ENCODE results near the gene SETX.

SETX gene

DNA sequence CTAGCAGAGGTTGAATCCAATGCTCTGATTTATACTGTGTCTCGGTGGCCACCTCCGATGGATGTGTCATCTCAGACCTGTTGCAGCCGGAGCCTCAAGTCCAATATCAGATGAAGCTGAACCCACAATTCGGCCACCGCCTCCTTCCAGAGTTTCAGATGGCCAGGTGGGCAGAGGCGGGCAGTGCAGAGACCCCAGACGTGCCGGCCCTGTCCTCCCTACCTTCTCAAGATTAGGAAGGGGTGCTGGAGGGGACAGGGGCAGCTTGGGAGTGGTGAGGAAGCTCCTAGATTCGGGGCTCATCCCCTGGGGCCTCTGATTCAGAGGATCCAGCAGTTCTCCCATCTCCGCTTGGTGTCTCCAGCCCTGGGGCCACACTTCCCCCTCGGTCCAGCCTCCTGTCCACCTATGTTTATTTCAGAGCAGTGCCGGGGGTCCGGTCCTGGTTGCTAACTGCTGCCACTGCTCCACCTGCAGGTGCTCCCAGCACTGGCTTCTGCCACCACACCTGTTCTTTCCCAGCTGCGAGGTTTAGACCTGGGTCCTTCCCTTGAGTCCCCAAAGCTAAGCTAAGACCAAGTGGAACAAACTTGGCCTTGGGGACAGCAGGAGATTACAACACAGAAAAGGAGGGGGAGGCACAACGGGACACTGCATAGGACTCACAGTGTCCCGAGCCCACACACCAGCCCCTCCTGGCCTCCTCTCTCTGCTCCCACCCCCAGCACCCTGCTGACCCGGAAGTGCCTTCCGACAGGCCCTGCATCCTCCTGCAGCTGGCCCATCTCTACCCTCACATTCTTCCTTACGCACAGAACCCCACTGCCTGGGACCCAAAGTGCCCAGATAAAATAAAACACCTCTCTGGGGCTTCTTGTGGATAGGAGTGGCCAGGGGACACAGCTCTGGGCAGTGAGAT is 111.4 kb downstream of the SETX start:
- no peaks in the 10 kb centered on the region for H3K9me3 Mint-ChIP-seq
- H3K4me1 Mint-ChIP-seq (ENCODE audit: low read depth) = peaks cover 8% of the 10 kb centered on the region
- peaks cover 40% of the 10 kb centered on the region for H3K27me3 Mint-ChIP-seq (ENCODE audit: low read depth)
- no peaks in the 10 kb centered on the region for H3K36me3 Mint-ChIP-seq (ENCODE audit: low read depth)
- H3K27ac Mint-ChIP-seq = no peak overlapping the region
- peak overlapping the region; percentile 90 for H3K4me3 Mint-ChIP-seq

DNA sequence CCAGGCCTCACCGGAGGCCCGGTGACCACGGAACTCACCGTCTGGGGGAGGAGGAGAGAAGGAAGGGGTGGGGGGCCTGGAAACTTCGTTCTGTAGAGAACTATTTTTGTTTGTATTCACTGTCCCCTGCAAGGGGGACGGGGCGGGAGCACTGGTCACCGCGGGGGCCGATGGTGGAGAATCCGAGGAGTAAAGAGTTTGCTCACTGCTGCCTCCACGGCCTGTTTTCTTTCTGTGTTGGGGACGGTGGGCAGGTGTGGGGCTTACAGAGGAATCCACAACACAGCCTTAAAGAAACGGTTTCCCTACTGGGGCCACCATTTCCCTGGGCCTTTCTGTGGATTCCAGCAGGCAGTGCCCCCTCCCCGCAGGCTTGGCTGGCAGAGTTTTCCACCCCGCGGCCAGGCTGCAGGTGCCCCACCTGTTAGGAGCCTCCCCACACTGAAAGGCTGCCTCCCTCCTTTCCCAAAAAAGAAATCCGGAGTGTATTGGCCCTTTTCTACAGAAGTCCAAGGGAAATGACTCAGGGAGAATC is 112.1 kb downstream of the SETX start:
- Mint-ChIP-seq H3K36me3 (ENCODE audit: low read depth) (no peaks in the 10 kb centered on the region), H3K4me1 (ENCODE audit: low read depth) (peaks cover 8% of the 10 kb centered on the region), H3K27me3 (ENCODE audit: low read depth) (peaks cover 40% of the 10 kb centered on the region), H3K4me3 (peak overlapping the region; percentile 90), H3K27ac (peak overlapping the region; percentile 84), H3K9me3 (no peaks in the 10 kb centered on the region)

DNA sequence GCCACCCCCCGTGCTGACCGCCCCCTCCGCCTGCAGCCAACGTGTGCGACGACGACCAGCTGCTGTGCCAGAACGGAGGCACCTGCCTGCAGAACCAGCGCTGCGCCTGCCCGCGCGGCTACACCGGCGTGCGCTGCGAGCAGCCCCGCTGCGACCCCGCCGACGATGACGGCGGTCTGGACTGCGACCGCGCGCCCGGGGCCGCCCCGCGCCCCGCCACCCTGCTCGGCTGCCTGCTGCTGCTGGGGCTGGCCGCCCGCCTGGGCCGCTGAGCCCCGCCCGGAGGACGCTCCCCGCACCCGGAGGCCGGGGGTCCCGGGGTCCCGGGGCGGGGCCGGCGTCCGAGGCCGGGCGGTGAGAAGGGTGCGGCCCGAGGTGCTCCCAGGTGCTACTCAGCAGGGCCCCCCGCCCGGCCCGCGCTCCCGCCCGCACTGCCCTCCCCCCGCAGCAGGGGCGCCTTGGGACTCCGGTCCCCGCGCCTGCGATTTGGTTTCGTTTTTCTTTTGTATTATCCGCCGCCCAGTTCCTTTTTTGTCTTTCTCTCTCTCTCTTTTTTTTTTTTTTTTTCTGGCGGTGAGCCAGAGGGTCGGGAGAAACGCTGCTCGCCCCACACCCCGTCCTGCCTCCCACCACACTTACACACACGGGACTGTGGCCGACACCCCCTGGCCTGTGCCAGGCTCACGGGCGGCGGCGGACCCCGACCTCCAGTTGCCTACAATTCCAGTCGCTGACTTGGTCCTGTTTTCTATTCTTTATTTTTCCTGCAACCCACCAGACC is 112.8 kb downstream of the SETX start:
- no peaks in the 10 kb centered on the region for H3K9me3 Mint-ChIP-seq
- peaks cover 8% of the 10 kb centered on the region for H3K4me1 Mint-ChIP-seq (ENCODE audit: low read depth)
- peak overlapping the region; percentile 84 for H3K27ac Mint-ChIP-seq
- no peaks in the 10 kb centered on the region for H3K36me3 Mint-ChIP-seq (ENCODE audit: low read depth)
- H3K27me3 Mint-ChIP-seq (ENCODE audit: low read depth) = peaks cover 40% of the 10 kb centered on the region
- peak overlapping the region; percentile 90 for H3K4me3 Mint-ChIP-seq

DNA sequence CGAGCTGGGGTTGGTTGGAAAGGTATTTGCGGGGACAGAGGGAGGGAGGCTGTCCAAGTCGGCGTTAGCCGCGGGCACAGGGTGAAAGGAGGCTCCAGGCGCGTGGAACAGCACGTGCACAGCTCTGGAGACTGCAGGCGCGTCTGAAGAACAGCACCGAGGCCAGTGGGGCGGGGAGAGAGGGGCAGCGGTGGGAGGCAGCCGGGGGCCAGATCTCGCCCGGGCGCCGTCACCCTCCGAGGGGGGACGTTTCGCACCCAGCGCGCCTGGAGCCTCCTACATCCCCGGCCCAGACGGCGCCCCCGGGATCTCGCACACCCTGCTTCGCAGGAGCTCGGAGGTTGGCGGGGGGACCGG is 113.3 kb downstream of the SETX start:
- no peaks in the 10 kb centered on the region for H3K36me3 Mint-ChIP-seq (ENCODE audit: low read depth)
- no peaks in the 10 kb centered on the region for H3K9me3 Mint-ChIP-seq
- H3K27ac Mint-ChIP-seq = peak overlapping the region; percentile 92
- peaks cover 8% of the 10 kb centered on the region for H3K4me1 Mint-ChIP-seq (ENCODE audit: low read depth)
- H3K27me3 Mint-ChIP-seq (ENCODE audit: low read depth) = peaks cover 34% of the 10 kb centered on the region
- peak overlapping the region; percentile 95 for H3K4me3 Mint-ChIP-seq

DNA sequence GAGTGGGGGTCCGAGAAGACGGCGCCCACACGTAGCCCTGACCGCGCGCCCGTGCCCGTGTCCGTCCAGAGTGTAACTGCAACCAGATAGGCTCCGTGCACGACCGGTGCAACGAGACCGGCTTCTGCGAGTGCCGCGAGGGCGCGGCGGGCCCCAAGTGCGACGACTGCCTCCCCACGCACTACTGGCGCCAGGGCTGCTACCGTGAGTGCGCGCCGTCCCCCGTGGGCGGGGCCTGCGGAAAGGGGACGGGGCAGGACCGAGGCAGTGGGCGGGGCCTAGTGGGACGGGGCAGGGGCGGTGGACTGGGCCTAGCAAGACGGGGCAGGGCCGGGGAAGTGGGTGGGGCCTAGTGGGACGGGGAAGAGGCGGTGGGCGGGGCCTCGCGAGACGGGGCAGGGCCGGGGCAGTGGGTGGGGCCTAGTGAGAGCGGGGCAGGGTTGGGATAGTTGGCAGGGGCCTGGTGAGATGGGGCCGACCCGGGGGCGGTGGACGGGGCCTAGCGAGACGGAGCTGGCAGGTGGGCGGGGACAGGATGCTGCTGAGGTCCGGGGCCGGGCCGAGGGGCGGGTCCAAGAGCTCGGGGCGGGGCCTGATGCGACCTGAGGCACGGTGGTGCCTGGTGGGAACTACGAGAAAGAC is 113.8 kb downstream of the SETX start:
- H3K4me1 Mint-ChIP-seq (ENCODE audit: low read depth) = peaks cover 8% of the 10 kb centered on the region
- no peaks in the 10 kb centered on the region for H3K36me3 Mint-ChIP-seq (ENCODE audit: low read depth)
- peak overlapping the region; percentile 95 for H3K4me3 Mint-ChIP-seq
- H3K9me3 Mint-ChIP-seq = no peaks in the 10 kb centered on the region
- H3K27me3 Mint-ChIP-seq (ENCODE audit: low read depth) = peaks cover 30% of the 10 kb centered on the region
- peak overlapping the region; percentile 92 for H3K27ac Mint-ChIP-seq

DNA sequence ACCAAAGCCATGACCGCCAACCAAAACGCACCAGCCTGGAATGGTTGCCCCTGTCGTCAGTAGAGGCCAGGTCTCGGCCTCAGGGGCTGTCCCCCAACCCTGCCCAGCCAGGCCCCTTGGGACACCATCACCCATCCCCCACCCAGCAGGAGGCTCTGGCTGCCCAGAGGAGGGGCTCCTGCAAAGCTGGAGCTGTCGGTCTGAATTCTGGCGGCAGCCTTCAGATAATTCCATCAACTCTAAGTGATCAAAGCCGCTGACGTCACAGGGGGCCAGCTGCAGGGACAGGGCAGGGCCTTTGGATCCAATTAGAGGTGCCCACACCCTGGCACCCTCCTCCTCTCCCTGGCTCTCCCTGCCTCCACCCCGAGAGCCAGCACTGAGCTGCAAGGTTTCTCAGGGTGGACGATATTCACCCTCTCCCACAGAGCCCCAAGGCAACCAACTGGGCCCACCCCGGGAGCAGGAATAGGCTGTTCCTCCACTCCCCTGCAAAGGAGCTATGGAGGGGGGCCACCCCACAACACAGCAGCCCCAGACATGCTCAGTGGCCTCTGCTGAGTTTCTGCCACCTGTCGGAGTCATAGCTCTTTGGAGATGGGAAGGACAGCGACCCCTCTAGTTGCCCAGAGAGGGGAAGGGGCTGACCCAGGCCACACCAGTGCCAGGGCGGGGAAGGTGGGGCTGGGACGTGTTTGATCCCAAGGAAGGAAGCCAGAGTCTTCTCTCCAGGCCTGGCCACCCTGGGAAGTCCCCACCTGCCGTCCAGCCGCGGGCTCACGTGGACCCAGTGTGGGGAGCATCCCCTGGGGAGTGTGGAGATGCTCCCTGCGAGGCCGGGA is 114.6 kb downstream of the SETX start:
- no peak overlapping the region for H3K4me3 Mint-ChIP-seq
- H3K4me1 Mint-ChIP-seq (ENCODE audit: low read depth) = peaks cover 8% of the 10 kb centered on the region
- H3K36me3 Mint-ChIP-seq (ENCODE audit: low read depth) = no peaks in the 10 kb centered on the region
- no peak overlapping the region for H3K27ac Mint-ChIP-seq
- peaks cover 25% of the 10 kb centered on the region for H3K27me3 Mint-ChIP-seq (ENCODE audit: low read depth)
- no peaks in the 10 kb centered on the region for H3K9me3 Mint-ChIP-seq

DNA sequence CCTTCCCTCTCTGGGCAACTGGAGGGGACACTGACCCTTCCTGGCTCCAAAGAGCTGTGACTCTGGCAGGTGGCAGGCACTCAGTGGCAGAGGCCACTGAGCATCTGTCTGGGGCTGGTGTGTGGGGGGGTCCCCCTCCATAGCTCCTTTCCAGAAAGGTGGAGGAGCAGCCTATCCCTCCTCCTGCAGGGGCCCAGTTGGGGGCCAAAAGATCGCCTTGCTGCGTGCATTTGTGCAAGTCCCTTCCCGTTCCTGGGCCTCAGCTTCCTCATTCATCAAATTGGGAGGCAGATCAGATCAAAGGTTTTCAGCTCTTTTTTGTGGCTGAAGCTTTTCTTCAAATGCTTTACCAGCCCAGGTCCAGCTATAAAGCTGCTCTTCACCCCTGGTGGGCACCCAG is 115.3 kb downstream of the SETX start:
- H3K4me1 Mint-ChIP-seq (ENCODE audit: low read depth) = peaks cover 8% of the 10 kb centered on the region
- H3K4me3 Mint-ChIP-seq = no peak overlapping the region
- H3K27ac Mint-ChIP-seq = no peak overlapping the region
- H3K27me3 Mint-ChIP-seq (ENCODE audit: low read depth) = peaks cover 21% of the 10 kb centered on the region
- H3K36me3 Mint-ChIP-seq (ENCODE audit: low read depth) = no peaks in the 10 kb centered on the region
- H3K9me3 Mint-ChIP-seq = no peaks in the 10 kb centered on the region

DNA sequence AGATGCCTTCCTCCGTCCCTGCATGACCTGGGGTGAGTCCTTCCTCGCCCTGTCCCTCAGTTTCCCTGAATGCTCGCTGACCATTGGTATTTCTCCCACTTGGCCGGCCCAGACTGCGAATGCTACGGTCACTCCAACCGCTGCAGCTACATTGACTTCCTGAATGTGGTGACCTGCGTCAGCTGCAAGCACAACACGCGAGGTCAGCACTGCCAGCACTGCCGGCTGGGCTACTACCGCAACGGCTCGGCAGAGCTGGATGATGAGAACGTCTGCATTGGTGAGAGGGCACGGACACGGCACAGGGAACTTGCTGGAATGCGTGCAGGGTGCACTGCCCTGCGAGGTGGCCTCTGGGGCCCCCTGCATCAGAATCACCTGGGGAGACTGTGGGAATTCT is 115.8 kb downstream of the SETX start:
- Mint-ChIP-seq H3K27ac (no peak overlapping the region), H3K4me1 (ENCODE audit: low read depth) (peaks cover 8% of the 10 kb centered on the region), H3K9me3 (no peaks in the 10 kb centered on the region), H3K4me3 (no peak overlapping the region), H3K27me3 (ENCODE audit: low read depth) (peaks cover 16% of the 10 kb centered on the region), H3K36me3 (ENCODE audit: low read depth) (no peaks in the 10 kb centered on the region)

DNA sequence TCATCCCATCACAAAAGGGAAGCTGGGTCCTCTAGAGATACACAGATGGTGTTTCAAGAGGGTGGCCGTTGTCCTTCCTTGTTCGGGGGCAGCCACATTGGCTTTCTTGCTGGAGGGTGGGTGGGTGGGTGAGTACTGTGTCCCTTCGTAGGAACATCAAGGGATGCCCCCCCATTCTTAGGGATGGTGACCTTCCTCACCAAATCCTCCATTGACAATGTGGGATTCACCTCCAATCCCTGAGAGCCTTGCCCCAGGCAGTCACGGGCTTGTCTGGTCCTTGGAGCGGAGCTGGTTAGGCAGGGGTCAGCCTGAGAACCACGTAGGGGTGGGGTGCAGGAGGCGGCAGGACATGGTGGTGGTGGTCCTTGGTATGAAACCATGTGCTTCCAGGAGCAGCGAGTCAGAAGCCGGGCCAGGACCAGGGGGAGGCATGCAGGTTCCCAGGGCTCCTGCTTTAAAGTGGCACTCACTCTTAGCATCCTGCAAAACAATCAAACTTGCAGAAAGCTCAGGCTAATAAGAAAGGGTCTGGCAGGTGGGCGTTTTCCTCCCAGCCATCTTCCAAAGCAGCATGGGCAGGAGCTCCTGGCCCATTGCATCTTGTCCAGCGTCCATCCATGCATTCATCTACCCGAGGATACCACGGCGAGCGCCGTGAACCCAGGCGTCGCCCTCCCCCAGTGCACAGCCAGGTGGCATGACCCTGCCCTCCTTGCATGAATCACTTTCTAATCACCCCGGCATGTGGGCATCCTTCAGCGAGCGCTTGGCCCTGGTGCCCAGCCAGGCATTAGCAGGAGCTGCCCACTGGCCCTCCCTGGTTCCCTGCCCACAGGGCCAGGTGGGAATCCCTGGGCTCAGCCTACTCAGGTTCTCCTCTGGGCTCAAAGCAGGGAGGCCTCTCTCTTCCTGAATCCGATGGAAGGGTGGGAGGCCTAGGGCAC is 116.5 kb downstream of the SETX start:
- Mint-ChIP-seq H3K9me3 (no peaks in the 10 kb centered on the region), H3K27me3 (ENCODE audit: low read depth) (peaks cover 9% of the 10 kb centered on the region), H3K4me1 (ENCODE audit: low read depth) (peaks cover 8% of the 10 kb centered on the region), H3K36me3 (ENCODE audit: low read depth) (no peaks in the 10 kb centered on the region), H3K4me3 (no peak overlapping the region), H3K27ac (no peak overlapping the region)

DNA sequence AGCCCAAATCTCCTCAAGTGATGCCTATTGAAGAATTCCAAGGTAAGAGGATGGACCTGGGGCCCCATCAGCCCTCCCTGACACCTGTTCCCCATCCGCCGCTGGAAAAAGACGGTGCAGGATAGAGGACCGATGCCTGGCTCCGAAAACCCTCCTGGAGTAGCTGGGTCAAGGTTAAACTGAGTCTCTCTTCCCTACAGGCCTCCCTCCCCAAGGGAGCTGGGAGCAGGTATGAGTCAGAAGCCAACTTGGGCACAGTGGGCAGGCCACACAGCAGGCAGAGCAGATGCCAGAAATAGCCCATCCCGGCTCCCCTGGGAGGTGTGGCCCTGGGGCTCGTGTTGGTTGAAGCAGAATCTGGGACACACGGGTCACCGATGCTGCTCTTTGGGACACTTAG is 117.3 kb downstream of the SETX start:
- no peaks in the 10 kb centered on the region for H3K9me3 Mint-ChIP-seq
- H3K27ac Mint-ChIP-seq = no peak overlapping the region
- H3K4me1 Mint-ChIP-seq (ENCODE audit: low read depth) = peaks cover 3% of the 10 kb centered on the region
- no peaks in the 10 kb centered on the region for H3K36me3 Mint-ChIP-seq (ENCODE audit: low read depth)
- no peak overlapping the region for H3K4me3 Mint-ChIP-seq
- H3K27me3 Mint-ChIP-seq (ENCODE audit: low read depth) = peaks cover 8% of the 10 kb centered on the region

DNA sequence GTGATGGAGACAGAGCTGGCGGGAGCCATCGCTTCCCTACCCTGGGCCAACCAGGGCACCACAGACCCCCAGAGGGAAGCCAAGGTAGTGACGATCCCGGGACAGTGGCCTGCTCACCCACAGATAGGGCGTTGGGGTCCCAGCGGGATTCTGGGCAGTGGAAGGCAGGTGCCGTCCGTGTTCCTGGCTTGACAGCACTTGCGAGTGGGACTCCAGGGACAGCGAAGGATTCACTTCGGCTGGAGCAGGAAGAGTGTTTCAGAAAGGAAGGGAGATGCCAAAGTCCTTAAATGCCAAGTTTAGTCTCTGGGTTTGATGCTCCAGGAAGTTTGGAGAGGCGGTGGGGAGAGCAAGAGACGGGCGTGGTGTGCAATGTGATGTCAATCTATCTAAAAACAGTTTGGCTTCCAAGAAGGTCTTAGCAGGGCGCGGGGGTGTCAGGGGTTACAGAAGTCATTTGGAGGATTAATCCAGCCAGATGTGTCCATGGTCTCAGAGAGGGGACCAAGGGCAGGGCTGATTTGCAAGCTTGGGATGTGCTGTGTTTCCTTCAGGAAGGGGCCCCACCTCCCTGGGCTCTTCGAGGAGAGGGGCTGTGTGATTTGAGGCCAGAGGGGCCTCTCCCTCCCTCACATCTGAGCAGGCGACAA is 118.0 kb downstream of the SETX start:
- Mint-ChIP-seq H3K27me3 (ENCODE audit: low read depth) (peaks cover 4% of the 10 kb centered on the region), H3K4me1 (ENCODE audit: low read depth) (peaks cover 2% of the 10 kb centered on the region), H3K27ac (no peak overlapping the region), H3K9me3 (no peaks in the 10 kb centered on the region), H3K36me3 (ENCODE audit: low read depth) (no peaks in the 10 kb centered on the region), H3K4me3 (no peak overlapping the region)

DNA sequence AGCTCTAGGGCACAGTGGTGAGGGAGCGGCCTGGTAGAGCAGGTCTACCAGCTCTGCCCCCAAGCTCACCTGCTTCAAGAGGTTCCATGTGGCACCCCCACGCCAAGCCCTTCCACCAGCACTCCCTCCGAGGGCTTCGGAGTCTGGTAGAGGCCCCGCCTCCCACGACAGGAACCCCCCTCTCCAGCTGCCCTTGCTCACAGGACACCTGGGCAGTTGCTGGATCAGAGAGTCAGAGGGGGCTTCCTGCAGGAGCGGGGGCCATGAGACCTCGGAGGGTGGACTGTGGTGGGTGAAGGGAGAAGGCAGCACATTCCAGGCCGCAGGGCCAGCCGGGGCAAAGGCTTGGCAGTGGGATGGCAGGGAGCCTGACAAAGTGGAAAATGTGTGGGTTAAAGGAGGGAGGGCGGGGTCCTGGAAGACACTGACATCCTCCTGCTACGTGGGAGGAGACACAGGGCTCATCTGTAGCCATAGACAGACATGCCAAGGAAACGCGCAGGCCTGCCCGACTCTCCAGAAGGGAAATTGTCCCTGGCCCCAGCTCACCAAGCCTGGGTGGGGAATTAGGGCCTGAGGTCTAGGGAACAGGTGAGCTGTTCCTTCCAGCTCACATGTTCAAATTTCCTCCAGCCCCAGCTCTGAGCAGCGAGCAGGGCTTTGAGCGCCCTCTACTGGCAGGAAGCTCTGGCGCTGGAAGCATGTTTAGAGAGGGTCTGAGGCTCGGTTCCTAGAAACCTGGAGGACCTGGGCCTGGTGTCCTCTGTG is 118.7 kb downstream of the SETX start:
- no peaks in the 10 kb centered on the region for H3K36me3 Mint-ChIP-seq (ENCODE audit: low read depth)
- H3K4me3 Mint-ChIP-seq = no peak overlapping the region
- no peaks in the 10 kb centered on the region for H3K9me3 Mint-ChIP-seq
- peaks cover under 1% of the 10 kb centered on the region for H3K27me3 Mint-ChIP-seq (ENCODE audit: low read depth)
- no peaks in the 10 kb centered on the region for H3K4me1 Mint-ChIP-seq (ENCODE audit: low read depth)
- no peak overlapping the region for H3K27ac Mint-ChIP-seq

All from T-helper 1 cell treated with Interleukin-12 subunit alpha and Interleukin-12 subunit beta and Interleukin-4 antibody, amounts not matched to agents 30 μg/mL and 1 μg/mL, for 36 hours (primary cell).